NK-92 (cell line): ENCODE results near the gene FAM13B.
"Not testable (repeated sequence)": the region's sequence is repeated elsewhere in the genome, so short reads cannot be mapped to it uniquely, and the experiment has no call there.

Experiments
- DNase-seq: peaks from one replicate; lab custom pipeline; 2025; ENCODE audit not compliant: unreplicated experiment; lab: John Stamatoyannopoulos, UW

The FAM13B gene

DNA sequence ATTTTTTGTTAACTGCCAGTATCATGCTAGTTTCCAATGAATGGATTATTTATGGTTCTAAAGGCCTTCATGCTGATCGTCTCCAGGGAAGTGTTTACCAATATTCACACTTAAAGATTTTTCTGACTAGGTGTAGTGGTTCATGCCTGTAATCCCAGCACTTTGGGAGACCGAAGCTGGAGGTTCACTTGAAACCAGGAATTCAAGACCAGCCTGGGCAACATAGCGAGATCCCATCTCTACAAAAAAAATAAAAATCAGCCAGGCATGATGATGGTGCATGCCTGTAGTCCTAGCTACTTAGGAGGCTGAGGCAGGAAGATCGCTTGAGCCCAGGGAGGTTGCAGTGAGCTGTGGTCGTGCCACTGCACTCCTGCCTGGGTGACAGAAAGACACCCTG, 43.5 kb downstream of the FAM13B start:
- no peak for DNase-seq

- DNase-seq = no peak
Measured at GRCh38 chr5:137975208-137975607, 57.7 kb downstream of the FAM13B start.

- DNase-seq = not testable (repeated sequence)
Measured at GRCh38 chr5:137970384-137970783, 62.5 kb downstream of the FAM13B start.

DNA sequence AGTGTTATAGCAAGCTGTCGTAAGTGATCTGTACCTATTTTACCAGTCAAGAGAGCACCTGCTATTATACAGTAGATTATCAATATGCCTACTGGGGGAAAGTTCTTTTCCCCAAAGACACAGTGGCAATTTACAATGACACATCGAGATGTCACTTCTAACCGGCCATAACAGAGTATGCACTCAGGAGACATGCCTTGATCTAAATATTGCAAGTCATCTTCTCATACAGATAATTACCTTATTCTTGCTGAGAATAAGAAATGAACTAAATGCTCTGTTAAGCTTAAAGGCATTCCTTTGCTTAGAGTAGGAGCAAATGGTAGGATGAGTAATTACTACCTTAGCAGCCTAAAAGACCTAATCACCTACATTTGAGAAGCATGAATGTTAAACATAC, 72.1 kb downstream of the FAM13B start:
- DNase-seq = no peak

- DNase-seq = no peak
Measured at GRCh38 chr5:137960141-137960540, 72.7 kb downstream of the FAM13B start.

DNA sequence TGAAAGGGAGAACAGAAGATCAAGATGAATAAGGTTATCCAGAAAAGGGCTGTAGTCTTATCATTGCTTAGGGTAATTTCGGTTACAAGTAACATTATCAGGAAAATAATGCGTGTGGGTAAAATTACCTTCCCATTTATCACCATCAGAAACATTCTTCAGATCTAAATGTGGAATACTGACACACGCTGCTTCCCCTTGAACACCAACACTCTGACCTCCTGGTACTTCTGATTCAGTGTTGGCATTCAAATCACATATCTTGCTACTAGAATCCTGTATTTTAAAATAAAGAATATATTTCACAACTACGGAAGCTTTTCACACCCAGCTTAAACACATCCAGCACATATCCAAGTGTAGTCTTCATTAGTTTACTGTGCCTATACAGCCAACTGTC, 73.4 kb downstream of the FAM13B start:
- DNase-seq = no peak

- DNase-seq = no peak
Measured at GRCh38 chr5:137957948-137958347, 74.9 kb downstream of the FAM13B start.

- DNase-seq = no peak
Measured at GRCh38 chr5:137954131-137954879, 78.6 kb downstream of the FAM13B start.

- no peak for DNase-seq
Measured at GRCh38 chr5:137945825-137946224, 87.1 kb downstream of the FAM13B start.

- not testable (repeated sequence) for DNase-seq
Measured at GRCh38 chr5:137944280-137944679, 88.6 kb downstream of the FAM13B start.

DNA sequence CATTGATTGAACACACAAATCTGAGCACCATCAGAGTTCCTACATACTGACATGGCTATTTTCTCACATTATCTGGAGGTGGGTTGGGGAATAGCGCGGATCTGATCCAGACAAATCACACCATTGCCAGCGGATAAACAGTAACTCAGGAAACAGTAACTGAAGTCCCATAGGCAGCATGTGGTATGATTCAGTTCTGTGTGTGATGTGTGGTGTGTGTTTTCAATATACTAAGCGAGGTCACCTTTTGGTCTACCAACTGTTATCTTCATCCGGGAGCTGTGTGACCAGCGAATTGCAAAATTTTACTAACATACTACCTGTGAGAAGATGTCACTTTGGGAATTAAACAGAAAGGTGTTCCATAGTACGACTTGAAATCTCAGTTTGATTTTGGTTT, 93.5 kb downstream of the FAM13B start:
- no peak for DNase-seq

DNA sequence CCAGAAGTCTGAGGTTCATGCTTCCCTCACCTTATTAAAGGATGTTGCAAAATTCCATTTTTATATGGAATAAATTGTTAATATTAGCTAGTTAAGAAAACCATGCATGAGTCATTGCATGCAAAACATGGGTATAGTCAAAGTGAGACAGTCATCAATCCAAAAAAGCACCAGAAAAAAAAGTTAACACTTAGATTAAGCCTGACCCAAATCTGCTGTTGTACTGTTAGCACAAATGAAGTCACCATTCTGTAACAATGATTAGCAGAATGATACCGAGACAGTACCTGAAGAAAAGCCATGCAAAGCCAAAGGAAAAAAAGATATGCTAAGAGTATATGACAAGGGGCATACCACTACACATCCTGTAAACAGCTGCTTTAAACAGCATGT, 94.1 kb downstream of the FAM13B start:
- no peak for DNase-seq

GRCh38 chr5:137937994-137938750, 94.7 kb downstream of the FAM13B start:
- DNase-seq = no peak

DNA sequence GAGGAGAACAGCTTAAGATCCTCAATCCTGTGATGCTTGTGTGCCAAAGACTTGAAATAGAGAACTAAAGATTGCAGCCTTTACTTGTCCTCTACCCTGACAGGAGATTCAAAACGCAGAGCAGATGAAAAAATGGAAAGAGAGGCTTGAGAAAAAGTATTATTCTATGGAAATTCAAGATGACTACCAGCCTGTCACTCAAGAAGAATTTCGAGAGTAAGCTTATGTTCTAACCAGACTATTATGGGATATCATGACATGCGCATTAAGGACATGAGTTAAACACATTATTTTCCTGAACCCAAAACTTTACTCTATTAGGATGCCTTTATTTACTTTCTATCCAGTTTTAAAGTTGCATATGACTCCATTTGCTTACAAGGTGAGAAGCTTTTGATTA, 97.2 kb downstream of the FAM13B start:
- no peak for DNase-seq

GRCh38 chr5:137935190-137935589, 97.7 kb downstream of the FAM13B start:
- DNase-seq = no peak

DNA sequence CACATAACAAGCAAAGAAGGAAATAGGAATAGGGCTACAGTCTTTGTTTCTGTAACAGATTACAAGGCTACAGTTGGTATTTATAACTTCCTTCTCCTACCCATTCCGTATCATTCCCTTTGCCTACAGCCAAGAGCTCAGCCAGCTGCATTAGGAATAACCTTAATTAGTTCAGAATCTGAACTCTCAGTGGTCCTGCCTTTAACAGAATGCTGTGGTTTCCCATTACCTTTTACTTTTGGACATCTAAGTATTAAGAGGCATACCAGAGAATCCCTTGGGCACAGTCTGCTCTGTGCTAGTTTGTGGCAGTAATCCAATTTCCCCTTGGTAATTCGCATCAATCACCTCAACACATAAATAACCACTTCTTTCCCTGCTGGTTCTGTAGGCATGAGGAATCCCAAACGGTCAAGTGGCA, 99.4 kb downstream of the FAM13B start:
- DNase-seq = no peak

- no peak for DNase-seq
Measured at GRCh38 chr5:137932800-137933199, 100.1 kb downstream of the FAM13B start.

DNA sequence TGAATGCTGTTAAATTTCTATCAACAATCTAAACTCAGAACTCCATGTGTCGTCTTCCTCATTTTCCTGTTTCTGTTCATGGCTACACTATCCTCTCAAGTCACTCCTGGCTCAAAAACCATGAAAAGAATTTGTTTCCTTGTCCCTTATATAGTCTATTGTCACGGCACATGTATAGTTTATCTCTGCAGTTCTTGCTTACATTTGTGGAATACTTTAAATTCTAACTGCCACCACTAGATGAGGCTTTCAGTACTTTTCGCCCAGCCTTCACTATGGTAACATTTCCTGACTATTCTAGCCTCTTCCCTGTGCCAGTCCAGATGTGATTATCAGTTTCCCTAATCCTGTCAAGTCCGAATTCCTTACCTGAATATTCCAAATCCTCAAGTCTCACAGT, 109.0 kb downstream of the FAM13B start:
- no peak for DNase-seq

- DNase-seq = no peak
Measured at GRCh38 chr5:137921931-137922330, 110.9 kb downstream of the FAM13B start.

GRCh38 chr5:137916923-137917322, 116.0 kb downstream of the FAM13B start:
- DNase-seq = no peak

GRCh38 chr5:137914758-137915157, 118.1 kb downstream of the FAM13B start:
- no peak for DNase-seq

GRCh38 chr5:137902408-137903133, 130.3 kb downstream of the FAM13B start:
- no peak for DNase-seq
